ENCODE data around the gene ARHGAP44.

GRCh38 chr17:12821376-12821940 is 32.2 kb downstream of the ARHGAP44 start:
- TF ChIP-seq POLR2A (IDR thresholded peaks at IDR 0.05; ENCODE audit: low read depth, low read length) (no peak), TAF1 (IDR thresholded peaks at IDR 0.05; ENCODE audit: borderline replicate concordance, low read depth, low read length) (no peak)
